IMR-90 (cell line): ENCODE measurements around the gene GLCE. TPM values are rescaled to one million over a fixed set of nuclear protein-coding genes. Genes with fewer than 3 reads are reported as not detected.
A peak's percentile ranks its signal among the peaks of the same experiment; 100 is the strongest.

Experiments used
- ATAC-seq: fragments of 200-7000 bp; cut with Tn5 transposase; 2 replicates; pipeline ENCODE4 v1.9.1; 2020; ENCODE audit warnings: low read depth, mild to moderate bottlenecking, moderate library complexity
- BruUV-seq: library from RNA; stranded (reverse); fragments of 400-500 nt; replicated peaks from 2 replicates; lab custom pipeline; 2021; lab: Mats Ljungman, UMichigan
- CTCF ChIA-PET: fragments of 300-600 bp; formaldehyde crosslinking; extraction: SDS; loops from one replicate; lab custom pipeline; 2021; ENCODE audit warnings: antibody characterized with exemption; lab: Yijun Ruan, JAX
- POLR2A ChIA-PET: fragments of 300-600 bp; sonication (Branson Sonifier 250); formaldehyde crosslinking; loops from one replicate; lab custom pipeline; 2022; ENCODE audit warnings: antibody characterized with exemption; ENCODE audit not compliant: unreplicated experiment; lab: Charles Lee
- DNase-seq: peaks from one replicate; pipeline ENCODE4 v3.0.0; 2013
- H2AFZ ChIP-seq: replicated peaks from 2 replicates; pipeline ENCODE3; 2013; ENCODE audit warnings: low read length, mild to moderate bottlenecking; ENCODE audit not compliant: poor library complexity
- H2AK5ac ChIP-seq: 2 replicates; pipeline ENCODE4 v1.6.1; 2013; ENCODE audit warnings: low read depth, low read length, inconsistent platforms
- H2AK9ac ChIP-seq: replicated peaks from 2 replicates; pipeline ENCODE3; 2013; ENCODE audit warnings: mild to moderate bottlenecking, low read depth, low read length, moderate library complexity; ENCODE audit not compliant: poor library complexity
- H2BK120ac ChIP-seq: 2 replicates; pipeline ENCODE4 v1.6.1; 2013; ENCODE audit warnings: low read depth, low read length, inconsistent platforms
- H2BK15ac ChIP-seq: 3 replicates; pipeline ENCODE4 v1.6.1; 2013; ENCODE audit warnings: low read depth, low read length, inconsistent platforms
- H2BK20ac ChIP-seq: 2 replicates; pipeline ENCODE4 v1.6.1; 2013; ENCODE audit warnings: low read depth, mild to moderate bottlenecking, inconsistent platforms, low read length, moderate library complexity
- H2BK5ac ChIP-seq: 2 replicates; pipeline ENCODE4 v1.6.1; 2013; ENCODE audit warnings: mild to moderate bottlenecking, low read depth, low read length, inconsistent platforms; ENCODE audit not compliant: poor library complexity, severe bottlenecking
- H3K14ac ChIP-seq: replicated peaks from 2 replicates; pipeline ENCODE4 v1.6.1; 2013; ENCODE audit warnings: low read depth, low read length, inconsistent platforms
- H3K18ac ChIP-seq: 2 replicates; pipeline ENCODE4 v1.6.1; 2013; ENCODE audit warnings: low read depth, low read length, control low read depth
- H3K23ac ChIP-seq: 2 replicates; pipeline ENCODE4 v1.6.1; 2013; ENCODE audit warnings: low read depth, low read length, inconsistent platforms
- H3K27ac ChIP-seq: 2 replicates; pipeline ENCODE4 v1.5.1; 2013; ENCODE audit warnings: mild to moderate bottlenecking, control low read depth, low read length; ENCODE audit not compliant: insufficient read depth
- H3K27me3 ChIP-seq: 2 replicates; pipeline ENCODE4 v1.6.1; 2013; ENCODE audit warnings: low read length; ENCODE audit not compliant: control insufficient read depth, insufficient read depth
- H3K36me3 ChIP-seq: 2 replicates; pipeline ENCODE4 v1.6.1; 2013; ENCODE audit warnings: low read length, mixed read lengths; ENCODE audit not compliant: control insufficient read depth, insufficient read depth
- H3K4ac ChIP-seq: 2 replicates; pipeline ENCODE4 v1.6.1; 2013; ENCODE audit warnings: low read depth, low read length, inconsistent platforms
- H3K4me1 ChIP-seq: 2 replicates; pipeline ENCODE4 v1.6.1; 2013; ENCODE audit warnings: low read length, mixed read lengths; ENCODE audit not compliant: control insufficient read depth, insufficient read depth
- H3K4me2 ChIP-seq: 2 replicates; pipeline ENCODE4 v1.6.1; 2013; ENCODE audit warnings: low read depth, mild to moderate bottlenecking, control low read depth, low read length, moderate library complexity
- H3K4me3 ChIP-seq: 2 replicates; pipeline ENCODE4 v1.5.1; 2013; ENCODE audit warnings: low read depth, mild to moderate bottlenecking, control low read depth, low read length, moderate library complexity; ENCODE audit not compliant: insufficient read depth
- H3K56ac ChIP-seq: 2 replicates; pipeline ENCODE4 v1.6.1; 2013; ENCODE audit warnings: low read length, inconsistent platforms; ENCODE audit not compliant: insufficient read depth; ENCODE audit errors: extremely low read depth
- H3K79me1 ChIP-seq, 2 experiments: 2 replicates each; pipeline ENCODE4 v1.6.1; 2013; ENCODE audit warnings: low read length in 2 of 2, inconsistent platforms in 1 of 2, low read depth in 1 of 2
- H3K9ac ChIP-seq: 2 replicates; pipeline ENCODE4 v1.6.1; 2013; ENCODE audit warnings: low read depth, low read length, control low read depth
- H3K9me1 ChIP-seq: 2 replicates; pipeline ENCODE4 v1.6.1; 2013; ENCODE audit warnings: low read length, inconsistent platforms; ENCODE audit not compliant: insufficient read depth
- H3K9me3 ChIP-seq: 2 replicates; pipeline ENCODE4 v1.6.1; 2013; ENCODE audit warnings: low read length; ENCODE audit not compliant: control insufficient read depth, insufficient read depth
- H4K20me1 ChIP-seq: 2 replicates; pipeline ENCODE4 v1.6.1; 2013; ENCODE audit warnings: low read length, inconsistent platforms; ENCODE audit not compliant: insufficient read depth
- H4K5ac ChIP-seq: 2 replicates; pipeline ENCODE4 v1.6.1; 2013; ENCODE audit warnings: mild to moderate bottlenecking, low read depth, low read length, control low read depth
- H4K8ac ChIP-seq, 2 experiments: 2 replicates each; pipeline ENCODE4 v1.6.1; 2013; ENCODE audit warnings: low read depth in 2 of 2, low read length in 2 of 2, control low read depth in 1 of 2, inconsistent platforms in 1 of 2
- H4K91ac ChIP-seq: 2 replicates; pipeline ENCODE4 v1.6.1; 2013; ENCODE audit warnings: low read depth, low read length, inconsistent platforms; ENCODE audit not compliant: insufficient read depth
- BHLHE40 ChIP-seq: fragments of 150-350 bp; IDR thresholded peaks from 2 replicates; pipeline ENCODE4 v1.6.1; 2016; ENCODE audit warnings: mild to moderate bottlenecking, low read depth, low read length
- CHD1 ChIP-seq: IDR thresholded peaks from 2 replicates; pipeline ENCODE4 v1.6.1; 2012; ENCODE audit warnings: low read depth, low read length, improper control_type of control experiment
- CTCF ChIP-seq: conservative IDR thresholded peaks from 2 replicates; pipeline ENCODE4 v1.5.1; 2012; ENCODE audit warnings: mild to moderate bottlenecking, low read depth, low read length, improper control_type of control experiment
- ELK1 ChIP-seq: fragments of 150-350 bp; IDR thresholded peaks from 2 replicates; pipeline ENCODE4 v1.6.1; 2016; ENCODE audit warnings: low read depth, mild to moderate bottlenecking, low read length, moderate library complexity, borderline replicate concordance
- FOS ChIP-seq: fragments of 150-350 bp; IDR thresholded peaks from 2 replicates; pipeline ENCODE4 v1.6.1; 2016; ENCODE audit warnings: low read depth, low read length
- MAFK ChIP-seq: IDR thresholded peaks from 2 replicates; pipeline ENCODE4 v1.6.1; 2012; ENCODE audit warnings: low read depth, low read length, improper control_type of control experiment
- MAZ ChIP-seq: IDR thresholded peaks from 2 replicates; pipeline ENCODE4 v1.6.1; 2012; ENCODE audit warnings: low read depth, mild to moderate bottlenecking, low read length, improper control_type of control experiment, moderate library complexity, borderline replicate concordance
- NFE2L2 ChIP-seq: fragments of 150-350 bp; IDR thresholded peaks from 2 replicates; pipeline ENCODE4 v1.6.1; 2016; ENCODE audit warnings: low read depth, mild to moderate bottlenecking, low read length
- POLR2A ChIP-seq: IDR thresholded peaks from 2 replicates; pipeline ENCODE4 v1.6.1; 2012; ENCODE audit warnings: mild to moderate bottlenecking, low read depth, low read length
- RAD21 ChIP-seq: IDR thresholded peaks from 2 replicates; pipeline ENCODE4 v1.6.1; 2012; ENCODE audit warnings: low read length, improper control_type of control experiment
- RCOR1 ChIP-seq: IDR thresholded peaks from 2 replicates; pipeline ENCODE4 v1.6.1; 2012; ENCODE audit warnings: mild to moderate bottlenecking, low read length, improper control_type of control experiment; ENCODE audit not compliant: insufficient replicate concordance
- RFX5 ChIP-seq: IDR thresholded peaks from 2 replicates; pipeline ENCODE4 v1.8.0; 2012; ENCODE audit warnings: low read depth, mild to moderate bottlenecking, low read length, moderate library complexity
- SMC3 ChIP-seq: fragments of 150-350 bp; IDR thresholded peaks from 2 replicates; pipeline ENCODE4 v1.6.1; 2016; ENCODE audit warnings: low read depth, mild to moderate bottlenecking, antibody characterized with exemption, low read length, moderate library complexity
- USF2 ChIP-seq: fragments of 150-350 bp; IDR thresholded peaks from 2 replicates; pipeline ENCODE4 v1.6.1; 2017; ENCODE audit warnings: mild to moderate bottlenecking, antibody characterized with exemption, low read length, low read depth
- WGBS, 2 experiments: methylation state at CpG; one replicate each; pipeline versions ENCODE4 v1.1.5 to v1.1.7; 2013; ENCODE audit warnings: missing lambda C conversion rate in 2 of 2; ENCODE audit not compliant: insufficient read length in 1 of 2; ENCODE audit errors: extremely low coverage in 2 of 2; 5-methylcytosine and 5-hydroxymethylcytosine counted together
- dilution Hi-C: fragments of 300-500 bp; cut with HindIII; formaldehyde crosslinking; loops from one replicate; pipeline ENCODE4 v1.14.3; 2018; ENCODE audit warnings: low sequenced_read_pairs; ENCODE audit not compliant: unreplicated experiment
- in situ Hi-C: fragments of 300-500 bp; cut with MboI; formaldehyde crosslinking; loops from 3 replicates; pipeline ENCODE4 v1.14.3; 2019; ENCODE audit warnings: low sequenced_read_pairs, inconsistent platforms, mixed read lengths
- intact Hi-C: fragments of 100-400 bp; cut with micrococcal nuclease; formaldehyde crosslinking; loops from 2 replicates; pipeline ENCODE4 v1.10.0; 2022
- polyA plus RNA-seq, 3 experiments: library from polyadenylated mRNA; depleted of rRNA; stranded (reverse); fragments of >200 nt; gene quantifications; 2 replicates each; pipeline ENCODE4 v1.2.3, GENCODE V29; 2012; ENCODE audit warnings: low replicate concordance in 1 of 3
- total RNA-seq: library from RNA; depleted of rRNA; stranded (reverse); fragments of >200 nt; gene quantifications from 2 replicates; pipeline ENCODE4 v1.2.3, GENCODE V29; 2012

The GLCE gene
- total and polyA plus RNA-seq, 2 of the 4 experiments (the other 2 are of a cell fraction) = 15.3 to 29.6 TPM

GRCh38 chr15:69141286-69141701 is 19.1 kb upstream of the GLCE start:
- Histone ChIP-seq H2BK20ac (no peak overlapping the region), H2BK5ac (no peak overlapping the region), H3K56ac (no peak overlapping the region), H2BK120ac (no peak overlapping the region), H3K36me3 (no peaks in the 10 kb centered on the region), H3K14ac (no peak overlapping the region), H3K27me3 (peaks cover 54% of the 10 kb centered on the region), H3K23ac (no peak overlapping the region), H4K20me1 (no peaks in the 10 kb centered on the region), H3K79me1 (no peaks in the 10 kb centered on the region), H3K4ac (no peak overlapping the region), H3K27ac (no peak overlapping the region), H2AK5ac (no peak overlapping the region), H4K8ac (no peak overlapping the region), H3K9me3 (peaks cover 2% of the 10 kb centered on the region; the same call in 1 of the 2 replicates), H3K4me2 (no peak overlapping the region), H2AFZ (no peak overlapping the region), H4K91ac (no peak overlapping the region), H3K4me3 (no peak overlapping the region), H3K9me1 (peaks cover 4% of the 10 kb centered on the region; the same call in 1 of the 2 replicates), H3K4me1 (peaks cover 12% of the 10 kb centered on the region), H3K18ac (no peak overlapping the region), H3K9ac (no peak overlapping the region), H4K5ac (no peak overlapping the region), H2AK9ac (no peak overlapping the region), H2BK15ac (no peak overlapping the region)
- TF ChIP-seq NFE2L2 (no peak), MAZ (no peak), USF2 (no peak), RFX5 (no peak), MAFK (no peak), POLR2A (no peak), RCOR1 (no peak), RAD21 (0 out of 2 replicates have a peak, but pooled peaks have one; percentile 3), CHD1 (no peak), ELK1 (no peak), FOS (no peak), CTCF (0 out of 2 replicates have a peak, but pooled peaks have one; percentile 12), BHLHE40 (no peak), SMC3 (0 out of 2 replicates have a peak, but pooled peaks have one; percentile 12)
- no TSS peak for BruUV-seq
- POLR2A ChIA-PET = no interaction called here
- intact Hi-C loops = no loop called here
- no CpG with 5 or more reads among the region's 3 CpGs for WGBS, 2 experiments
- DNase-seq (peak; percentile 38), ATAC-seq (peak; percentile 67)
- dilution Hi-C loops = no loop called here
- in situ Hi-C loops = no loop called here
- CTCF ChIA-PET = interaction anchor here (0.9 kb wide), 1 partner anchor 26 kb away, joined by 3 read pairs; no protein-coding TSS in a partner anchor
